PFSK-1 (cell line): ENCODE measurements around the gene RGS6.

Source experiments
- FOXP2 ChIP-seq: optimal IDR thresholded peaks from 2 replicates; pipeline ENCODE3; 2011; ENCODE audit warnings: borderline replicate concordance, control low read depth, inconsistent platforms; ENCODE audit not compliant: insufficient read depth; ENCODE audit errors: extremely low read length, extremely low read depth
- POLR2AphosphoS5 ChIP-seq: IDR thresholded peaks from 2 replicates; pipeline ENCODE4 v1.6.1; 2012; ENCODE audit warnings: low read depth, mild to moderate bottlenecking, control low read depth, low read length, moderate library complexity
- REST ChIP-seq, 2 experiments: IDR thresholded peaks; 2 replicates each; pipeline versions ENCODE4 v1.6.1 to v1.8.0; 2011 to 2012; ENCODE audit warnings: low read depth in 2 of 2, low read length in 2 of 2, control low read depth in 1 of 2, inconsistent platforms in 1 of 2, mild to moderate bottlenecking in 1 of 2, moderate library complexity in 1 of 2; ENCODE audit not compliant: insufficient read depth in 1 of 2
- SIN3A ChIP-seq: IDR thresholded peaks from 2 replicates; pipeline ENCODE4 v1.6.1; 2012; ENCODE audit warnings: mild to moderate bottlenecking, low read length, moderate library complexity, borderline replicate concordance; ENCODE audit not compliant: insufficient read depth
- TAF1 ChIP-seq: IDR thresholded peaks from 2 replicates; pipeline ENCODE4 v1.6.1; 2012; ENCODE audit warnings: low read length, control low read depth, borderline replicate concordance; ENCODE audit not compliant: insufficient read depth

The RGS6 gene

GRCh38 chr14:72479461-72479931, 547.3 kb downstream of the RGS6 start:
- no peak for TF ChIP-seq FOXP2
- TF ChIP-seq SIN3A: no peak
- TF ChIP-seq POLR2AphosphoS5: no peak
- TF ChIP-seq TAF1: no peak
- no peak for TF ChIP-seq REST (IDR thresholded peaks at IDR 0.05; ENCODE audit: insufficient read depth in 1 of 2, low read depth in 2 of 2, low read length in 2 of 2)

DNA sequence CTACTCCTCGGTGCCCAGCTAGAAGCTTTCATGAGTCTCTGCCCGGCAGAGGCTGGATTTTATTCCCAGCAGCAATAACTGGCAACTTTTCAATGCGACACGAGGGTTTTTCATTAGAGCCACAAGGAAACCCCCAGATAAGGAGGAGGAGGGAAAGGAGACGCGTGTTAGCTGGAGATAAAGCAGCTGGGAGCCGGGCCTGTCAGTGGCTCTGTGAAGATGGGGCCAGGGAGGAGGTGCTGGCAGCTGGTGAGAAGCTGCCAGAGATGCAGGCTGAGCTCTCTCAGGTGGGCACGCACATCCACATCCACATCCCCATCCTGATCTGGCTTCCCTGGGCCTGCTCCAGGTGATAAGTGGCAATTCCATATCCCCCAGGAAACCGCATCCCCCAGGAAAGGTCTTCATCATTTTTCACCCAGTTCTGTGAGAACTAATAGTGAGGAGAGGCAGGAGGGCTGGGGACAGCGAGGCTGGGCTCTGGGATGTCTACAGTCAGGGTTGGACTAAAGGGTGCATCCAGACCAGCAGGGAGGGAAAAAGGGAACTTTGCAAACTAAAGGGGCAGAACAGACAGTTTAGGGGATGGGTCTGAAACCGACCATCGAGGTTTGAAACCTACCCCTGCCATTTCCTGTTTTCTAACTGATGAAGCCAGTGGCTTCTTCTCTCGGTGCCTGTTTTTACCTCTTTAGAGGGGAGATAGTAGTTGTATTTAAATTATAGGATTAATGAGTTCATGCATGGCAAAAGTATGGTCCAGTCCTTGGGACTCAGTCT, 548.4 kb downstream of the RGS6 start:
- TF ChIP-seq REST (IDR thresholded peaks at IDR 0.05; ENCODE audit: insufficient read depth in 1 of 2, low read depth in 2 of 2, low read length in 2 of 2) (no peak), FOXP2 (no peak), POLR2AphosphoS5 (no peak), SIN3A (no peak), TAF1 (no peak)

DNA sequence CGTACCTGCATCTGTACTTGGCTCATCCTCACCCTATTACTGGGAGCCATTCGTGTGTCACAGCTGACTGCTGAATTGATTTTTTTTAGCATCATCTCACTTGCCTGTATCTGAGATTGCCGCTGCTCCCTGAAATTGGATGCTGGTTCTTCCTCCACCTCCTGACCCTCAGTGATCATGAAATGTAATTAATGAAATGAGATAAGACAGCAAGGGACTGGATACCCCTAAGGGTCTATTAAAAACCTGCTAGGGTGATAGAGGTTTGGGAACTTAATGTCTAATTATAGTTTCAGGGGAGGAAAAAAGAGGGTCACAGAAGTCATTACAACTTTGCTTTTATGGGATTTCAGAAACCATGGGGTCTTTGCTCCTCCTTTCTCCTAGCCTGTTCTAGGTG, 551.1 kb downstream of the RGS6 start:
- TF ChIP-seq REST (IDR thresholded peaks at IDR 0.05; ENCODE audit: insufficient read depth in 1 of 2, low read depth in 2 of 2, low read length in 2 of 2) (no peak), POLR2AphosphoS5 (no peak), TAF1 (no peak)

GRCh38 chr14:72485695-72486094, 553.5 kb downstream of the RGS6 start:
- TF ChIP-seq TAF1 (no peak), REST (IDR thresholded peaks at IDR 0.05; ENCODE audit: insufficient read depth in 1 of 2, low read depth in 2 of 2, low read length in 2 of 2) (no peak), FOXP2 (no peak), POLR2AphosphoS5 (no peak), SIN3A (no peak)

GRCh38 chr14:72488514-72488913, 556.3 kb downstream of the RGS6 start:
- TF ChIP-seq REST (IDR thresholded peaks at IDR 0.05; ENCODE audit: insufficient read depth in 1 of 2, low read depth in 2 of 2, low read length in 2 of 2) (no peak), FOXP2 (no peak), POLR2AphosphoS5 (no peak), SIN3A (no peak), TAF1 (no peak)
